Large intestine (tissue), 3 donors: Measurements from ENCODE around the gene GPR152. TPM values are rescaled to one million over a fixed set of nuclear protein-coding genes. Genes with fewer than 3 reads are reported as not detected.
A peak's percentile ranks its signal among the peaks of the same experiment; 100 is the strongest.

Experiments used
- DNase-seq, 2 donors: peaks; one replicate each; pipeline versions ENCODE4 v3.0.0 to v3.0.0-alpha.2; 2013
- H3K27ac ChIP-seq: one replicate; pipeline ENCODE4 v1.5.1; 2013; ENCODE audit warnings: low read length
- H3K27me3 ChIP-seq: 2 replicates; pipeline ENCODE4 v1.6.1; 2013; ENCODE audit warnings: low read length; ENCODE audit not compliant: control insufficient read depth, insufficient read depth
- H3K36me3 ChIP-seq: 2 replicates; pipeline ENCODE4 v1.6.1; 2013; ENCODE audit warnings: low read length; ENCODE audit not compliant: control insufficient read depth, insufficient read depth
- H3K4me1 ChIP-seq: one replicate; pipeline ENCODE4 v1.6.1; 2013; ENCODE audit warnings: low read length; ENCODE audit not compliant: control insufficient read depth, insufficient read depth
- H3K4me3 ChIP-seq: one replicate; pipeline ENCODE4 v1.5.1; 2013; ENCODE audit warnings: low read length
- H3K9me3 ChIP-seq: one replicate; pipeline ENCODE4 v1.6.1; 2013; ENCODE audit warnings: mild to moderate bottlenecking, low read depth, low read length, moderate library complexity; ENCODE audit not compliant: control insufficient read depth
- WGBS: methylation state at CpG from one replicate; pipeline ENCODE4 v1.1.5; 2013; ENCODE audit warnings: low lambda C conversion rate; ENCODE audit not compliant: insufficient coverage; 5-methylcytosine and 5-hydroxymethylcytosine counted together
- polyA plus RNA-seq: library from polyadenylated mRNA; unstranded; fragments of 120-200 nt; gene quantifications from one replicate; pipeline ENCODE4 v1.2.1, GENCODE V29; 2013

Gene GPR152
- polyA plus RNA-seq, 1 donor, result not detected

- Histone ChIP-seq H3K4me1 (peaks cover 14% of the 10 kb centered on the region), H3K9me3 (no peaks in the 10 kb centered on the region), H3K27ac (no peak overlapping the region), H3K36me3 (no peaks in the 10 kb centered on the region), H3K4me3 (no peak overlapping the region), H3K27me3 (no peaks in the 10 kb centered on the region)
- peak in 1 of 2 donors; percentile 57 for DNase-seq
- WGBS, result 53% methylated on average over 3 of the region's 9 CpGs
Observed at GRCh38 chr11:67449116-67449844, 3.2 kb downstream of the GPR152 start.

DNA sequence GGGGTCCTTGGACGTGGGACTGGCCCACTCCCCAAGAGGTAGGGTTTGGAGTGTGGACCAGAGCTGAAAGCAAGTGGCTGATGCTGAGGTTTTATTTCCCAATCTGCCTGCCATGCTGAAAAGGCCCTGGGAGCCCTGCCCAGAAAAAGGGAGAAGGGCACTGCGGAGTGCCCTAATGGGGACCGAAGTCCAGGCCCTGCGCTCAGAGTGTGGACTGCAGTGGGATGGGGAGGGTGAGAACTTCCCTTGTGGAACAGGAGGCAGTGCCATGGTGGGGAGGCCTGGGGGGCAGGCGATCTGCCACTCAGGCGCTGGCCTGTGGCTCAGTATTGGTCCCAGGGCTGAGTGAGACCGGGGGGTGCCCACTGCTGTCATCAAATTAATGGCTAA is 4.3 kb downstream of the GPR152 start:
- peaks cover 17% of the 10 kb centered on the region for H3K4me1 ChIP-seq
- no peaks in the 10 kb centered on the region for H3K27me3 ChIP-seq
- no peak for DNase-seq
- H3K9me3 ChIP-seq, result no peaks in the 10 kb centered on the region
- WGBS, result 80% methylated on average over 1 of the region's 7 CpGs
- H3K4me3 ChIP-seq, result no peak overlapping the region
- H3K36me3 ChIP-seq, result no peaks in the 10 kb centered on the region
- H3K27ac ChIP-seq, result no peak overlapping the region

DNA sequence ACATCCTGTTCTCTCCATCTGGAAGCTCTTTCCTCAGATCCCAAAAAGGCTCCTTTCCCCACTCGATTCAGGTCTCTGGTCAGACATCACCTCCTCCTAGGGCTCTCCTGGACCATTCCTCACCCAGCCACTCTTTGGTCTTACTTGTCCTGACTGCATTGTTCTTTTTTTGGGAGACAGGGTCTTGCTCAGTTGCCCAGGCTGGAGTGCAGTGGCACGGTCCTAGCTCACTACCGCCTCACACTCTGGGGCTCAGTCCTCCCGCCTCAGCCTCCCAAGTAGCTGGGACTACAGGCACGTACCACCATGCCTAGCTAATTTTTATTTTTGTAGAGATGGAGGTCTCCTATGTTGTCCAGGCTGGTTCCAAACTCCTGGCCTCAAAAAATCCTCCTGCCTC is 7.0 kb downstream of the GPR152 start:
- Histone ChIP-seq H3K27me3 (no peaks in the 10 kb centered on the region), H3K4me1 (peaks cover 28% of the 10 kb centered on the region), H3K9me3 (no peaks in the 10 kb centered on the region), H3K36me3 (peaks cover 17% of the 10 kb centered on the region), H3K4me3 (no peak overlapping the region), H3K27ac (no peak overlapping the region)
- no peak for DNase-seq
- WGBS, result no CpG with 5 or more reads among the region's 5 CpGs

- Histone ChIP-seq H3K27ac (peak overlapping the region; percentile 69), H3K36me3 (peaks cover 44% of the 10 kb centered on the region), H3K4me1 (peaks cover 23% of the 10 kb centered on the region), H3K4me3 (peak overlapping the region; percentile 74), H3K9me3 (no peaks in the 10 kb centered on the region), H3K27me3 (no peaks in the 10 kb centered on the region)
- WGBS, result no CpG with 5 or more reads among the region's 45 CpGs
- peak in 1 of 2 donors; percentile 15 for DNase-seq
Observed at GRCh38 chr11:67442504-67443404, 9.8 kb downstream of the GPR152 start.

- H3K27me3 ChIP-seq, result no peaks in the 10 kb centered on the region
- H3K27ac ChIP-seq, result no peak overlapping the region
- no peaks in the 10 kb centered on the region for H3K9me3 ChIP-seq
- no peak for DNase-seq
- no peak overlapping the region for H3K4me3 ChIP-seq
- H3K4me1 ChIP-seq, result peaks cover 23% of the 10 kb centered on the region
- no CpG with 5 or more reads among the region's 28 CpGs for WGBS
- peaks cover 50% of the 10 kb centered on the region for H3K36me3 ChIP-seq
Observed at GRCh38 chr11:67441731-67442351, 10.7 kb downstream of the GPR152 start.

- H3K27ac ChIP-seq, result no peak overlapping the region
- WGBS, result no CpG with 5 or more reads among the region's 21 CpGs
- no peaks in the 10 kb centered on the region for H3K9me3 ChIP-seq
- H3K4me3 ChIP-seq, result no peak overlapping the region
- no peak for DNase-seq
- no peaks in the 10 kb centered on the region for H3K27me3 ChIP-seq
- H3K36me3 ChIP-seq, result peaks cover 50% of the 10 kb centered on the region
- H3K4me1 ChIP-seq, result peaks cover 23% of the 10 kb centered on the region
Observed at GRCh38 chr11:67441098-67441563, 11.4 kb downstream of the GPR152 start.

DNA sequence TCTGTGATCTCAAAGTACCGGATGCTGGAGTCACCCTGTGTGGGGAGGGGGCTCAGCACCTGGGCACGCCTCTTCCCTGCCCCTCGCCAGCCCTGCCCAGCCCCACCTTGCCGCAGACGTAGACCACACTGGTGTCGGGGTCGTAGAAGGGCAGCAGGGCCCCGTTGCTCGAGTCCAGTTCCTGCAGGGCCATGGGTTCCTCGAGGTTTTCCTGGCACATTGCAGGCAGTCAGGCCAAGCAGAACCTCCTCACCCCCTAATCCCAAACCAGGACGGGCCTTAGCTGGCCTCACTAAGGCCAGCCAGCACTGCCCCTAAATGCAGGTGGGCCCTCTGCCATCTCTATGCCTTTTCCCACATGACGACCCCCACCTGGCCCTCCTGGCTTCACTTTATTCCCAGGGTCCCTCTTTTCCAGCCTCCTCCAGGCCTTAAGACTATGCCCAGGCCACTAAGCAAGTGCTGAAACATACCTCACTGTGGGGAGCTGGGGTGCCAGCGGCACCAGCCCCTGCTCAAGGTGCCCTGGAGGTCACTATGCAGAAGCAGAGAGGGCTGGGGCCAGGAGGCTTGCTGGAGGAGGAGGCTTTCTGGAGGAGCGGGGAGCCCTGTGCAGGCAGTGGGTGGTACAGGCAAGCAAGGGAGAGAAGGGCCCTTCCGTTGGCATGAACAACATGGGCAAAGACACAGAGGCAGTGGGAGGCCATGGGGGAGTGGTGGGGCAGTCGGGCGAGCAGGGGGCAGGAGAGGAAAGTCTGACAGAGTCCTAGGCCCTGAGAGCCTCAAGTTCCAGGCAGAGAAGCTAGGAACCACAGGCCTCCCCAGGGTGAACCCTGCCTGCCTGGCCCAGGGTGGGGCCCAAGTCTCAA is 12.1 kb downstream of the GPR152 start:
- Histone ChIP-seq H3K36me3 (peaks cover 54% of the 10 kb centered on the region), H3K4me1 (peaks cover 23% of the 10 kb centered on the region), H3K27ac (no peak overlapping the region), H3K27me3 (no peaks in the 10 kb centered on the region), H3K4me3 (no peak overlapping the region), H3K9me3 (no peaks in the 10 kb centered on the region)
- WGBS, result no CpG with 5 or more reads among the region's 17 CpGs
- no peak for DNase-seq

DNA sequence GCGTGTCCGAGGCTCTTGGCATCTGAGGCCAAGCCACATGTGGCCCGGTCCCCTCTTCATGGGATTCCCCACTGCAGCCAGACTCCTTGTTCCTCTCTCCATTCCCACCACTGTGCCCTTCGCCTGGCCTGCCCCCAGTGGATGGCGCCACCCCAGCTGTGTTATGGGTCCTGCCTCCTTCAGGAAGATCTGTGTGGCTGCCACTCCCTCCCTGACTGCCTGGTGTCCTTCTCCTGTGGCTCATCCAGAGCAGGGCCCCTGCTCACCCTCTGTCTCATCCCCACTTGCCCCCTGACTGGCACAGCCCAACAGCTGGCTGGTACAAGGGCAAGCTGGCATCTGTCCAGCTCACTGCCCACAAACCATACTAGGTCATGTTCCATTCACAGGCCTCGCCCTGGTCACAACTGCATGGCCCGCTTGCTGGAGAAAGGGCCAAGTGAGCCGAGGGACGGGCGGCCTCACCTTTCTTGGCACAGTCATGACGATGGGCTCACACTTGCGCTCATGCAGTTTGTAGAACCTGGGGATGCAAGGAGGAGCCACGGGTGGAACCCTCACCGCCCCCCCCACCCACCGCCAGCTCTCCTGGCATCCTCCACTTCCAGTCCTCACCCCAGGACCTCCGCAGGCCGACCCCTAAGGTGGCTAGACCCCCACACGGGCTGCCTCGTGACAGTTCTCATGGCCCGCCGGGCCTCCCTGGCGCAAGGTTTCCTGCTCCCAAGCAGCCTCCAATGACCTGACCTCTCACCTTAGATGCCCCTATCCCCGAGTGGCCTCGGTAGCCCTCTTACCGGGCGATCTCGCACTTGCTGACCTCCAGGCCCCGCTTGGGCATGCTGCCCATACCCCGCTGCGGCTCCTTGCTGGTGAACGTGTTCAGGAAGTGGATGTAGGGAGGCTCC is 13.0 kb downstream of the GPR152 start:
- Histone ChIP-seq H3K27ac (no peak overlapping the region), H3K4me3 (no peak overlapping the region), H3K4me1 (peaks cover 19% of the 10 kb centered on the region), H3K9me3 (no peaks in the 10 kb centered on the region), H3K36me3 (peaks cover 63% of the 10 kb centered on the region), H3K27me3 (no peaks in the 10 kb centered on the region)
- WGBS, result no CpG with 5 or more reads among the region's 31 CpGs
- no peak for DNase-seq
